NK-92 (cell line): ENCODE data around the gene ERCC3.

Source experiments
- DNase-seq: peaks from one replicate; lab custom pipeline; 2025; ENCODE audit not compliant: unreplicated experiment; lab: John Stamatoyannopoulos, UW

Gene ERCC3

DNA sequence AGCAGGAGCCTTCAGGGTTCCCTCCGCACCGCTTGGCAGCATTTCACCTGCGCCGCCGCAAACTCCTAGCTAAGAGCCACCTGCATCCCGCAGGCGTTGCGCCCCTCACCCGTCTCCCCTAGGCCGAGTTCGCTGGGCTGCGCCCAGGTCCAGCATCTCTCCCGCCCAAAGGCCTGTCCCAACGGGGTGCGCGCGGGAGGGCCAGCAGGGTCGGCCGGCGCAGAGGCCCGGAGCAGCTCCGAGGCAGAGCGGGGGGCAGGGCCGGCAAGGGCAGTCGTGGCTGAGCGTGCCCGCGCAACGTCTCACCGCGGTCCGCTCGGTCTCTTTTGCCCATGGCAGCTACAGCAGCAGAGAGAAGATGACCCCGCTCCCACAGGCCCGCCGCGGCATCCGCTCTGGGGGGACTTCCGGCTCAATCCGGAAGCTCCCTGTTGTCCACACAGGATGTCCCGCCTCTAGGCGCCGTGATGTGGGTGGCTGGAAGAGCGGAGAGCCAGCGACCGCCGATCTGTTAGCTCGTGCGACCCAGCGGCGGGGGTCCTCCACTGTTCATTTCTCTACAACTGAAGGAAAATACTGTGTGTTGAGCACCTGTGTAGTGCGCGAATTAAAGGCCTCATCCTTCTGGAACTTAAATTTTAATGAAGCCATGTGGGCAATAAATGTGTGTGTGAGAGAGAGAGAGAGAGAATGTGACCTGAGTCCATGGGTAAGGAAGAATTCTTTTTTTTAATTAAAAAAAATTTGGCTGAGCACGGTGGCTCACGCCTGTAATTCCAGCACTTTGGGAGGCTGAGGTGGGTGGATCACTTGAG is at the start of gene ERCC3:
Gene ERCC3 (minus strand): TSS at position 397 of the 815 bp plus-strand sequence. CDS start 63 bp downstream, at position 334.
- no peak for DNase-seq

DNA sequence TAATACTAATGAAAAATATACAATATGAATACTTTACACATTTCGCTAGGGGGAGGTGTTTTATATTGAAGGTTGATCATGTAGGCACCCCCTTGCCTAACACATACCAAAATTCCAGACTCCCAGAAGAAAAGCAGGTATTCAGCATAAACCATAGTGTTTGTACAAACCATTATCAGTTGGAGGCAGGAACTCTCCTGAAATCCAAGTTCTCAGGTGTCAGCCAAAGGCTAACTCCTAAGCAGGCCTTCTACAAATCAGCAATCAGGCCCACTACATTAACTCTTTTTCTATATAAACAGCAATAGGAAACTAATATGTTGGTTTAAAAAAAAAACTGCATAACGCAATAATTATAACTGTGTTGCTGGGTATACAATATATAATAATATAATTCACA is 49.3 kb upstream of the ERCC3 start:
- DNase-seq, result no peak

DNA sequence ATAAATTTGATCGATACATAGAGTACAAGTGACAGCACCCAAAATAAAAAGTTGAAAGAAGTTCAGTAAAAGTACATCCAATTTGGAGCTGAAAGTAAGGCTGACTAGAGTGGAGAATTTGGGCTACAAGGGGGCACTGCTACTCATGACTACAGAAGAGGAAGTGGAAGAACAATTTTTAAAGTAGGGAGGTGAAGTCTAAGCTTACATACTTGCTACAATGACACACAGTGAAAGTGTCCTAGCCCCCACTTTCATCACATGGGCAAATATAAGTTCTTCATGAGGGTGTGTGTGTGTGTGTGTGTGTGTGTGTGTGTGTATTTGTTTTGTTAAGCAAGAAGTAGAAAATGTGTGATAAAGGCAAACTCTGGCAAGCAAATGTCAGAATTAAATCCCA is 48.2 kb upstream of the ERCC3 start:
- no peak for DNase-seq

DNA sequence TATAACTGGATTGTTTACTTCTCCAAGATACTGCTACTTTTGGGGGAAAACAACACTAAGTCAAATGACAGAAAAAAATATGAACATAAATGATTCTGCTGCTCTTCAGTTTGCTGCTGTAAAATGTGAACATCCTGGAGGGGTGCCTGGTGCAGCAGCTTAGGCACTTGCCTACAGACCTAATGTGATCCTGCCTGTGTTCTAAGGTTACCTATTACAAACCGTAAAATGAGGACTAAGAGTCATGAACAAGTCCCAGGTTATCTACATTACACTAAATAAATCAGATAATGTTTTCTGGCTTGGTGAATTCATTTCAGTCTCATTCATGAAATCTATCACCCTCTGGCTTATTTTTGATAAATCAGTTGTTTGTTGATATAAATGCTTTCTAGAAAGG is 38.4 kb upstream of the ERCC3 start:
- no peak for DNase-seq

DNA sequence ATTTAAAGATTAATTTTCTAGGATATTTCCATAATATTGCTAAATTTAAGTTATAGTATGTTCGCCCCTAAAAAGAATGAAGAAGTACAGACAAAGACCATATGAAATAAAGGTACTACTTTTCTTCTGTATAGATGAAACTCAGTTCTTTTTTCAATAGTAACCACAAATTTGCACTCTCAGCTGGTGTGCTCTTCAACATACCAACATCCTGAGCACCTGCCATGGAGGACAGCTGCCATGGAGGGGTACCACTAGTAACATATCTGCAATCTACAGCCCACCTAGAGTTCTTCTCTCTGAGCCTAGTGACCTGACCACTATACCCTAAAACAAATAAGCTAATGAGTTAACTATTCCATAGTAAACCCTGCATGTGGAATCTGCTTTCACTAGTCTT is 36.8 kb upstream of the ERCC3 start:
- DNase-seq, result no peak

DNA sequence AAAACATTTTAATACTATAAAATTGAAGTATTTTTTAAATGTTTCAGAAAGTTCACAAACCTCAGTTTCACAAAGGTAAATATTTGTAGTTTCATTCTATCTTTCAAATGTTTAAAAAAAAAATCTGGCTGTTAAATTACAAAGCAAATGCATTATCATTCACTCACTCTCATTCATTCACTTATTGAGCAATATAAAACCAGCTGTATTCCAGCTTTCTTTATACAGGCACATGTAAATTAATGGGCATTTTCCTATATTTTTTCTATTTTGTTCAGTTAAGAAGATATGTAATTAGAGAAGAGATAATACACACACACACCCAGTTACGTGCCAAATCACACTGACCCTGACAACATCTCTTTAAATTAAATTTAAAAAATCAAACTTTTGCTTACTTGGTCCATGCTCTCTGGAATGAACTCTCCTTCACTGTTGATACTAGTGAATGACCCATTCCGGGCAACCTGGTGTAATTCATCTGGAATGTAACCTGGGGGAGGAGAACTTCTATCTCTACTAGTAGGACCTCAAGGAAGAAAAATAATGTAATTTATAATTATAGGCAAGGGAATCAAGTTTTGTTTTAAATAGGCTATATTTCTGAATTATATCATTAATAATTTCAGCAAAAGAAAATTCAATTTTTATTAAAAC is 32.5 kb upstream of the ERCC3 start:
- DNase-seq, result no peak

DNA sequence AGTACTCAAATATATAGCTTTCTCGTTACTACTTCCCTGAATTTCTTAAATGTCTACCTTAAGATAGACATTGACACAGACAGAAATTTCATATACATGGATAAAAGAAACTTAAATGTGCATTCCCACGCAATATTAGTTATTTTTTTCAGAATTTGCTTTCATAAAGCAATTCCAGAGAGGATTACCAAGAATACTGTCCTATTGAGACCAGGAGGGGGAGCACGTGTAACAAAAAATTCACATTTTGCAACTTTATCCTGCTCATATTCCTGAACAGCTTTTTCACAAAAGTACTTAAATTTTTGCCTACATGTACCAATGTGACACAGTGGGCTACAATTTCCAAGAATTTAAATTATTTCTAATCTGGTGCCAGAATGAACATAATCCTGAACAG is 30.7 kb upstream of the ERCC3 start:
- DNase-seq, result no peak

DNA sequence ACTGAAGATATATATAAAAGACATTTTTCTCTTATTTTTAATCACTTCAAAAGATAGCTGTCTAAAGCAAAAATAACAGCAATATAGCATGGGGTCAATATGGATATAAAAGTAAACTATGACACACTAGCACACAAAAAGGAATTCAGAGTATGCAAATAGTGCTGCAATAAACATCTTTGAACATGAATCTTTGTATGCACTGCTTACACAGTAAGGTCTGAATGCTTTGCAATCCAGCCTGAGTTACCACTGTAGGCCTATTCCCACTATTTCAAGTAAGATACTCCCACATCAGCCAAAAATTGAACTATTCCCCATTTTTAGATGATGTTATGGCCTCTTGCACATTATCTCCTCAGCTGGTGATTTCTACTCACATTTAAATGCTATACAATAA is 27.4 kb upstream of the ERCC3 start:
- DNase-seq, result no peak

DNA sequence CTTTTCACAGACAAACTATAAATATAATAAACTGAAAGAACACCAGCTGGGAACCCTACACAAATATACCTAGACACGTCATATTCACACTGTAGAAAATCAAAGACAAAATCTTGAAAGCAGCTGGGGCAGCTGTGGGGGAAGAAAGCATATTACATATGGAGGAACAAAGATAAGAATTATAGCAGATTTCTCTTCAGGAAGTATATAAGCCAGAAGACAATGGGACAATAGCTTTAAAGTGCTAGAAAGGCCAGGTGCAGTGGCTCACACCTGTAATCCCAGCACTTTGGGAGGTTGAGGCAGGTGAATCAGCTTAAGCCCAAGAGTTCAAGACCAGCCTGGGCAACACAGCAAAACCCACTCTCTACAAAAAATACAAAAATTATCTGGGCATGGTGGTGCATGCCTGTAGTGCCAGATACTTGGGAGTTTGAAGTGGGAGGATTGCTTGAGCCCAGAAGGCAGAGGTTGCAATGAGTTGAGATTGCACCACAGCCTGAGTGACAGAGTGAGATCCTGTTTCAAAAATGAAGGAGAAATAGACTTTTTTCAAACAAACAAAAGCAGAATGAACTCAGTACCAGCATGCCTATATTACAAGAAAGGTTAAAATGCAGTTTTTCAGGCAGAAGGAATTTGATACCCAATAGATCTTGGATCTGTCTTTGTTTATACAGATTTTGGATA is 26.8 kb upstream of the ERCC3 start:
- DNase-seq, result no peak

DNA sequence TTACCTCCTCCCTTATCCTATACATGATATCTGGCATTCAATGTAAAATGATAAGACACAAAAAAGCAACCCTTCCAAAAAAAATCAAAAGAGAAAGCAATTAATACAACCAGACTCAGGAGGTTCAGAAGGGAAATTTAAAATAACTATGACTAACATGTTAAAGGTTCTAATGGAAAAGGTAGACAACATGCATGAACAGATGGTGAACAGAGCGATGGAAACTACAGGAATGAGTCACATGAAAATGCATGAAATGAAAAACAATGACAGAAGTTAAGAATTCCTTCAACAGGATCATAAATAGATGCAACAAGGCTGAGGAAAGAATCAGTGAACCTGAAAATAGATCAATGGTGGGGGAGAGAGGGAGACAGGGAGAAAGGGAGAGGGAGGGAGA is 26.1 kb upstream of the ERCC3 start:
- no peak for DNase-seq

DNA sequence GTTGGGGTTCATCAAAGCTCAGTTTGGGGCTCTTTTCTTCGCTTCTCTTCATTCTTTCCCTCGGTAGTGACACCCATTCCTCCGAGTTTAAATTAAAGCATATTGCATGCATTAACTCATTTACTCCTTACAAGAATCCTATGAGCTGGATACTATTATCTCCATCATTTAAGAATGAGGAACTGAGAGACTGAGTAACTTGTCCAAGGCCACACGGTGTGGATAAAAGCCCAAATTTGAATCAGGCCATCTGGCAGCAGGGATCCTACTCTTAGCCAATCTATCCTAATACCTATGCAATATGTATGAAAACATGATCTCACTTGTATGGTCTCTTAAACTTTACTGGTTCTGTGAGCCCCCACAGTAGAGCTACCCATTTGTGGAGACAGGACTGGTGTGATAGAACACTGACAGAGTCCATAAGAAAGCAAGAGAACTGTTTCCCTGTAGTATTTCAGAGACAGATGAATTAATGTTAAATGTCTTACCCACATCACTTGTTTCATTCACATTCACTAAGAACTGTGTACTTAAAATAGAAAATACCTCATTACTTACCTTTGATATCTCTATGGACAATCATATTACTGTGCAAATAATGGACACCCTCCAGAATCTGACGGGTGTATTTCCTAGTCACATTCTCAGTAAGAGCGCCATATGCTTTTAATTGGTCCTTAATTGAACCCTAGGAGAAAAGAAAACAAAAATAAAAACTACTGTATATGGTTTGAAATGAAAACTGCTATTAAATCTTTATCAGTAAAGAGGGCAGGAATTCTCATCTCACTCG is 20.4 kb upstream of the ERCC3 start:
- no peak for DNase-seq

DNA sequence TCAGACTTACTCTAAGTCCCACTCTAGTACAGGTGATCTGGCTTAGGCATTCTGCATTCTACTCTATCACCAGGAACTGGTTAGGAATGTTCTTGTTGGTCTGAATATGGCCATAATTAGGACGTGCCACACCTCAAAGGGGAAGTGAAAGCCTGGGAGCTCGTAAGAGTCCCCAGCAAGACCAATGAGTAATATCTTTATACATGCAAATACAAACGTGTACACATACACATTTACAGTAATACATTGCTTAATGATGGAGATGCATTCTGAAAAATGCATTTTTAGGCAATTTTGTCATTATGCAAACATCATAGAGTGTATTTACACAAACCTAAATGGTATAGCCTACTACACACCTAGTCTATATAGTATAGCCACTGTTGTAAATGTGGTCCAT is 19.5 kb upstream of the ERCC3 start:
- DNase-seq, result no peak

DNA sequence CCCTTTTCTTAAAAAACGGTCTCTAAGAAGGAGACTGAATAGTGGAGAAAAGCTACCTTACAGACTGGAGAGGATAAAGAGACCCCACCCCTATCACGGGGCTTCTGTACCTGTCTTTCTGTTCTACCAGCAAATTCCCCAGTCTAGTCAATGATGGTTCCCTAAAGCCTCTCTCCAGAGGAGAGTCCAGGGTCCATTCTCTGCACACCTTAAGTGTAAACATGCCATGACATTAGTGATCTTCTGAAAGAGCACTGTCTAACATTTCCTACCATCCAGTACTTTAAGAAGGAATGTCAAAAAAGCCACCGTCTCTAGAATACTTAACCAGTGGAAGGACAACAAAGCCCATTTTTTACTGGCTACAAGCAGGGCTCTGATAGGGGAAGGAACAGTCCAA is 17.0 kb upstream of the ERCC3 start:
- no peak for DNase-seq

DNA sequence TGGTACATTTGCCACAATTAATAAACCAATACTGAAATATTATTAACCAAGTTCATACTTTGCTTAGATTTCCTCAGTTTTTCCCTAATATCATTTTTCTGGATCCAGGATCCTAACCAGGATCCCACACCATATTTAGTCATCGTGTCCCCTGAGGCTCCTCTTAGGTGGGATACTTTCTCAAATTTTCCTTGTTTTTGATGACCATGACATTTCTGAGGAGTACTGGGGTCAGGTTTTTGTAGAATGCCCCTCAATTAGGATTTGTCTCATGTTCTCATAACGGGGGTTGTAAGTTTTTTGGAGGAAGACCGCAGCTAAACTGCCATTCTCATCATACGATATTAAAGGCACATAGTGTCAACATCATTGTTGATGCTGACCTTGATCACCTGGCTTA is 15.5 kb upstream of the ERCC3 start:
- no peak for DNase-seq

DNA sequence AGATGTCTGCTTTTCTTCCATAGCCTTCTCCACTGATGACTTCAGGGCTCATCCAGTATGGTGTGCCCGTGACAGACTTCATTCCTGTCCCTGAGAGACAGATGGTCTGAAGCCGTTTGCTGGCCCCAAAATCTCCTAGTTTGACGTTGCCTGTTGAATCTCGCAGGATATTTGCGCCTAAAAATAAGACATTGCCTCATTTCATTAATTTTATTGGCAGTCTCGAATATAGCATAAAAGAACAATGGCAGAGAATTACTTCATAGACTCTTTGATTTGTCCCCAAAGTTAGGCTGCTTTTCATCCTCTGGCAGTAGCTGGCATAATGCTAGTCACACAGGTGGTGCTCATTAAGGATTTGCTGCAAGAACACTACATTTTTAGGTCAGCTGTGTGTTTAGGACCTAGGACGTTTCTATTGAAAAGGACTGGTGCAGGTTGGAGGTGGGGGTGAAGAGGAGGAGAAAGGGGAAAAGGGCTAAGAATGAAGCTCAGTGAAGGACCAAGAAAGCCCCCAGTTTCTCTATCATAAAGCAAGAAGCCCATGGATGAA is 14.7 kb upstream of the ERCC3 start:
- no peak for DNase-seq

DNA sequence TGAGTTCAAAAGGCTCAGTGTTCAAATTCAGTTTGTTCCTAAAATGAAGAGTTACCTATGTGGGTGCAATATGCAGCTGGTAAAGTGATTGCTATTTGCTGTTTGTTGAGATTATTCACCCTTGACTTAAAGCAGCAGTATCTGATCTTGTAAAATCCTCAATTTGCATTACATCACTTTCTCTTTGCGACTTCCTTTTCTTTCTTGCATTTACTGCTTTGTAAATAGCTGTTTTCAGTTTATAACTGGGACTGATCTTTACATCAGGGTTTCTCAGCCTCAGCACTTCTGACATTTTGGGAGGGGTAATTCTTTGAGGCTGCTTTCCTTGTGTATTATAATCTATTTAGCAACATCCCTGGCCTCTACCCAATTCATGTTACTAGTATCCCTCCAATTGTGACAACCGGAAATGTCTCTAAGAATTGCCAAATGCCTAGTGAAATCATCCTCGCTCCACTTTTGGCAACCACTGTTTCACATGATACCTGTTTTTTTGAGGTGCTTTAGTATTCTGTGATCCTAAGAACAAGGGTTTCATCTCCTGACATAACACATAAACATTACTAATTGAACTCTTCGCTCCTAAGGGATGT is 12.1 kb upstream of the ERCC3 start:
- DNase-seq, result no peak

DNA sequence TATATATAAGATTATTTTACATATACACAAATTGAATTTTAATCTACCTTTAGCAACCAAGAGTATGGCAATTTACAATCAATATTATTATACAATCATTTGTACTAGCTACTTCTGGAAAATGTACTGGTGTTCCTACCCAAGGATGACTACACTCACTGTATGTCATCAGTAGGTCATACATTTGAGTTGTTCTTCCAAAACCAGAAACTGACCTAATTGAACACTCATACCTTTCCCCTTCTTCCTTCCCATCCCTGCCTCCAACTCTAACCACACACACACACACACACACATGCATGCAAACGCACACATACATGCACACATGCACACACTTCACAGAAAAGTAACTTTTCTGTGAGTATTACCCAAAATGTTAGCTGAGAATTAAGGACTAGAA is 8.2 kb upstream of the ERCC3 start:
- no peak for DNase-seq

DNA sequence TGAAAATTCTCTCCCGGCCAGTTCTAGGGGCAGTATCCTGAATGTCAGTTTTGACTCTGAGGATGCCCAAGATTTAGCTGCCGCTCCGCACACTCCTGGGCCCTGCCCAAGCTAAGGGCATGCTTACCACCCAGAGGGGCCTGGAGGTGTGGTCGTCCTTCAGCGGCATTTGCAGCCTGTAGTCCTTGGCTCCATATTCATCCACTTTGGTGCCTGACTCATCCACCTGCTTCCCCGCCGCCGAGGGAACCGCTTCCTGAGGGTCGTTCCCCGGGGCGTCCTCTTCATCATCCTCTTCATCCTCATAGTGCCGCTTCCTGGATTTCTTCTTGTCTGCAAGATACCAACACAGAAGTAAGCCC is 577 bp downstream of the ERCC3 start:
- DNase-seq, result no peak

DNA sequence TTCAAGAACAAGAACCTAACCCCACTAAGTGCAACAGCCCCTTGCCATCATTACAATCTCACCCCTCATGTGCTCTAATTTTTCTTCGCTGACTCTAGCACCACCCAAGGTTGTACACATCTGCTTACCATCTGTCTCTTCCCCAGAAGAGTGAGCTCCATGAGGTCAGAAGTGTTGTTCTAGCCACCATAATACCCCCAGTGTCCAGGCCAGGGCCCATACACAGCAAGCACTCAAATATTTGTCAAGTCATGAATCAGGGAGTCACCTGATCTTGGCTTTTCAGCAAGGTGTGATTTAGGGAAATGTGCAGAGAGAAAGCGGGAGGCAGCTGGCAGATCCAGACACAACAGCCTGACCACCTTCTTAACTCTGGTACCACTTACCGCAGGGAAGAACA is 5.7 kb downstream of the ERCC3 start:
- DNase-seq, result no peak

DNA sequence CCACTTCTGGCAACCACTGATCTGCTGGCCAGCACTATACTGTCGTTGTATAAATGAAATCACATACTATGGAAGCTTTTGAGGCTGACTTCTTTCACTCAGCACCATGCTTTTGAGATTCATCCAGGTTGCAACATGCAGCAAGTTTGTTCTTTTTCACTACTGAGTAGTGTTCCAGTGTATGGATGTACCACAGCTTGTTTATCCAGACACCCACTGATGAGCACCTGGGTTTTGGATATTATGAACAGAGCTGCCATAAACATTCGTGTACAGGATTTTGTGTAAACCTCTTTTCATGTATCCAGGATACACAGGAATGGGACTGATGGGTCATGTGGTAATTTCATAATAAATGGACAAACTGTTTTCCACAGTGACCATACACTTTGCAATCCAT is 10.7 kb downstream of the ERCC3 start:
- DNase-seq, result no peak

DNA sequence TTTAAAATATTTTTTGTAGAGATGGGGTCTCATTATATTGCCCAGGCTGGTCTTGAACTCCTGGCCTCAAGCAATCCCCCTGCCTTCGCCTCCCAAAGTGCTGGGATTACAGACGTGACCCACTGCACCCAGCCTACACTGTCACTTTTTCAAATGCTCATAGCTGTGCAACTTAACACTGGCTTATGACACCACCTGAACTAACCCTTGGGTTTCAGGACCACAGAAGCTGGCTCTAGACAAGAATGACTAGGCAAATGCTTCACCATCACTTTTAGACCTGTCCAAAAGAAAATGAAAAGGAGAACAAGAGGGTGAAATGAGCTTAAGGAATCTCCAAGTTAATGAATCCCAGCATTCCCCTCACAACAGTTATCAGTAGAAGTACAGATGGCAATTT is 13.3 kb downstream of the ERCC3 start:
- DNase-seq, result no peak
